Activated naive CD4-positive, alpha-beta T cell treated with anti-CD3 and anti-CD28 coated beads, Interleukin-2, amount 50 U/mL, for 72 hours (primary cell): ENCODE data around the gene ZIK1. TPM values are rescaled to one million over a fixed set of nuclear protein-coding genes. Genes with fewer than 3 reads are reported as not detected.

Experiments used
- total RNA-seq, 2 donors: library from RNA; stranded (reverse); gene quantifications; one replicate each; pipeline ENCODE4 v1.2.3, GENCODE V29; 2022

The ZIK1 gene
- total RNA-seq, 2 donors from 2014 or later = 2.4 to 5.6 TPM

Other genes starting within 250 kb of the ZIK1 start
- 1 to 10 TPM; 3.5 to 6.5 TPM for gene ZNF304, start 232.9 kb upstream of the ZIK1 start, total RNA-seq
- gene TRAPPC2B, start 220.6 kb upstream of the ZIK1 start, total RNA-seq = 1 to 10 TPM; 3.8 to 5.9 TPM
- gene ZNF547, start 220.6 kb upstream of the ZIK1 start, total RNA-seq = 1 to 10 TPM in 1 of 2 donors, under 1 TPM in 1; 0.61 to 2.7 TPM
- 10 to 100 TPM; 22.8 to 31.5 TPM for gene ZNF548, start 194.3 kb upstream of the ZIK1 start, total RNA-seq
- gene ZNF17, start 173.0 kb upstream of the ZIK1 start, total RNA-seq = 1 to 10 TPM; 8.0 to 9.1 TPM
- 10 to 100 TPM; 11.8 to 15.9 TPM for gene ZNF749, start 148.8 kb upstream of the ZIK1 start, total RNA-seq
- under 1 TPM; 0.14 to 0.36 TPM for gene VN1R1, start 127.0 kb upstream of the ZIK1 start, total RNA-seq
- gene ZNF772, start 106.6 kb upstream of the ZIK1 start, total RNA-seq = 1 to 10 TPM; 4.1 to 7.8 TPM
- gene ZNF419, start 96.4 kb upstream of the ZIK1 start, total RNA-seq = 1 to 10 TPM; 3.7 to 6.8 TPM
- gene ZNF773, start 84.2 kb upstream of the ZIK1 start, total RNA-seq = 1 to 10 TPM; 4.2 to 7.0 TPM
- 1 to 10 TPM; 3.7 to 3.9 TPM for gene ZNF549, start 56.8 kb upstream of the ZIK1 start, total RNA-seq
- 10 to 100 TPM in 1 of 2 donors, 1 to 10 TPM in 1; 6.4 to 14.4 TPM for gene ZNF550, start 24.3 kb upstream of the ZIK1 start, total RNA-seq
- gene ZNF416, start 5.2 kb upstream of the ZIK1 start, total RNA-seq = 1 to 10 TPM; 2.0 to 2.5 TPM
- 1 to 10 TPM; 3.9 to 5.4 TPM for gene ZNF530, start 15.7 kb downstream of the ZIK1 start, total RNA-seq
- 1 to 10 TPM; 4.2 to 6.7 TPM for gene ZNF134, start 30.1 kb downstream of the ZIK1 start, total RNA-seq
- gene ZNF211, start 49.0 kb downstream of the ZIK1 start, total RNA-seq = 10 to 100 TPM in 1 of 2 donors, 1 to 10 TPM in 1; 9.8 to 12.0 TPM
- gene ZSCAN4, start 84.8 kb downstream of the ZIK1 start, total RNA-seq = under 1 TPM in 1 of 2 donors, not detected in 1; 0.18 TPM
- gene ZNF551, start 97.8 kb downstream of the ZIK1 start, total RNA-seq = 1 to 10 TPM; 4.8 to 9.6 TPM
- 1 to 10 TPM in 1 of 2 donors, under 1 TPM in 1; 0.62 to 2.1 TPM for gene ZNF154, start 125.1 kb downstream of the ZIK1 start, total RNA-seq
- gene ZNF671, start 143.5 kb downstream of the ZIK1 start, total RNA-seq = 1 to 10 TPM; 7.1 to 7.5 TPM
- gene ZNF776, start 162.7 kb downstream of the ZIK1 start, total RNA-seq = 1 to 10 TPM; 7.3 to 9.6 TPM
- gene ZNF586, start 185.5 kb downstream of the ZIK1 start, total RNA-seq = 10 to 100 TPM; 16.1 to 21.3 TPM
- gene ZNF552, start 230.8 kb downstream of the ZIK1 start, total RNA-seq = 1 to 10 TPM; 6.2 to 7.1 TPM
- gene ZNF587B, start 246.2 kb downstream of the ZIK1 start, total RNA-seq = 10 to 100 TPM in 1 of 2 donors, 1 to 10 TPM in 1; 9.2 to 20.9 TPM